ENCODE measurements around the gene HBM.
"Not testable (repeated sequence)": the region's sequence is repeated elsewhere in the genome, so short reads cannot be mapped to it uniquely, and the experiment has no call there.

HBM gene

GRCh38 chr16:165539-166374, at the start of gene HBM:
Gene HBM, plus strand, starts transcription at chr16:165978. Its CDS starts 20 bp downstream, at chr16:165998.
- no peak for DNase-seq (ENCODE audit: low read depth, low spot score)

- no peak for DNase-seq (ENCODE audit: low read depth, low spot score)
Measured at GRCh38 chr16:116015-116414, 49.8 kb upstream of the HBM start.

GRCh38 chr16:117379-118365, 48.1 kb upstream of the HBM start:
- peak; percentile 81 for DNase-seq (ENCODE audit: low read depth, low spot score)

- no peak for DNase-seq (ENCODE audit: low read depth, low spot score)
Measured at GRCh38 chr16:118857-119256, 46.9 kb upstream of the HBM start.

GRCh38 chr16:119295-119694, 46.5 kb upstream of the HBM start:
- DNase-seq (ENCODE audit: low read depth, low spot score): no peak

GRCh38 chr16:119835-120491, 45.8 kb upstream of the HBM start:
- no peak for DNase-seq (ENCODE audit: low read depth, low spot score)

GRCh38 chr16:120756-121155, 45.0 kb upstream of the HBM start:
- no peak for DNase-seq (ENCODE audit: low read depth, low spot score)

- no peak for DNase-seq (ENCODE audit: low read depth, low spot score)
Measured at GRCh38 chr16:122361-122760, 43.4 kb upstream of the HBM start.

- not testable (repeated sequence) for DNase-seq (ENCODE audit: low read depth, low spot score)
Measured at GRCh38 chr16:123558-124350, 42.0 kb upstream of the HBM start.

- no peak for DNase-seq (ENCODE audit: low read depth, low spot score)
Measured at GRCh38 chr16:125011-125410, 40.8 kb upstream of the HBM start.

GRCh38 chr16:129075-129474, 36.7 kb upstream of the HBM start:
- no peak for DNase-seq (ENCODE audit: low read depth, low spot score)

GRCh38 chr16:130533-131173, 35.1 kb upstream of the HBM start:
- no peak for DNase-seq (ENCODE audit: low read depth, low spot score)

- no peak for DNase-seq (ENCODE audit: low read depth, low spot score)
Measured at GRCh38 chr16:132120-132519, 33.7 kb upstream of the HBM start.

- no peak for DNase-seq (ENCODE audit: low read depth, low spot score)
Measured at GRCh38 chr16:133716-134115, 32.1 kb upstream of the HBM start.

GRCh38 chr16:138049-138417, 27.7 kb upstream of the HBM start:
- peak; percentile 29 for DNase-seq (ENCODE audit: low read depth, low spot score)

- DNase-seq (ENCODE audit: low read depth, low spot score): no peak
Measured at GRCh38 chr16:140175-140857, 25.5 kb upstream of the HBM start.

GRCh38 chr16:142405-142967, 23.3 kb upstream of the HBM start:
- DNase-seq (ENCODE audit: low read depth, low spot score): no peak

GRCh38 chr16:143047-143446, 22.7 kb upstream of the HBM start:
- no peak for DNase-seq (ENCODE audit: low read depth, low spot score)

GRCh38 chr16:143456-143855, 22.3 kb upstream of the HBM start:
- DNase-seq (ENCODE audit: low read depth, low spot score): no peak

- no peak for DNase-seq (ENCODE audit: low read depth, low spot score)
Measured at GRCh38 chr16:144797-145252, 21.0 kb upstream of the HBM start.
